Epithelial cell of esophagus (primary cell): ENCODE data around the gene REXO2.

Experiments
- DNase-seq: peaks from one replicate; pipeline ENCODE4 v3.0.0; 2010; ENCODE audit warnings: low read depth
- H3K4me3 ChIP-seq: 2 replicates; pipeline ENCODE4 v1.5.1; 2011; ENCODE audit warnings: mild to moderate bottlenecking, low read length, control low read depth
- TF ChIP-seq, protein P1 (sequence below): IDR thresholded peaks from 2 replicates; pipeline ENCODE4 v1.5.1; 2011; ENCODE audit warnings: low read depth, mild to moderate bottlenecking, low read length, control low read depth, inconsistent platforms; ENCODE audit not compliant: insufficient read depth; ENCODE audit errors: missing control alignments

Gene REXO2

DNA sequence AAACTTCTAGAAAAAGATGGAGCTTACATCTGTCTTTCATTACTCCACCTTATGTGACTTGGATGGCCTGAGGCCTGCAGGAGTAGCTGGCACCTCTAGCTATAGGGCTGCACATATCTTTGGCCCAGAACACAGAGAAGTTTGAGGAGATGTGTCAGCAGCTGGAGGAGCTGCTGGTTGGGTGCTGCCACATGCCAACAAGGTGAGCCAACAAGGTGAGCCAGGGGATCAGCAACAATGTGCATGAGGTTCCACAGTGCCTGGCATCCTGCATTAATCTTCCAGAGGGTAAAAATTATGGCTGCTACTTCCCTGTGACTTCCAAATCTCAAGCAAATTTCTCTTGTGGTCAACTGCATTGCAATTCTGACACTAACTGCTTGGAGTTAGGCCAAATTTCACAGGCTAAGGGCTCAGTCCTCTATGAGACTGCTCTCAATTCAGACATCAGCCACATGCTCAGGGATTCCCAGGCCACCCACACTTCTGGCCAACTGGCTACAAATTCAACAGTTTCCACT is 22.8 kb upstream of the REXO2 start:
- TF ChIP-seq, protein P1, sequence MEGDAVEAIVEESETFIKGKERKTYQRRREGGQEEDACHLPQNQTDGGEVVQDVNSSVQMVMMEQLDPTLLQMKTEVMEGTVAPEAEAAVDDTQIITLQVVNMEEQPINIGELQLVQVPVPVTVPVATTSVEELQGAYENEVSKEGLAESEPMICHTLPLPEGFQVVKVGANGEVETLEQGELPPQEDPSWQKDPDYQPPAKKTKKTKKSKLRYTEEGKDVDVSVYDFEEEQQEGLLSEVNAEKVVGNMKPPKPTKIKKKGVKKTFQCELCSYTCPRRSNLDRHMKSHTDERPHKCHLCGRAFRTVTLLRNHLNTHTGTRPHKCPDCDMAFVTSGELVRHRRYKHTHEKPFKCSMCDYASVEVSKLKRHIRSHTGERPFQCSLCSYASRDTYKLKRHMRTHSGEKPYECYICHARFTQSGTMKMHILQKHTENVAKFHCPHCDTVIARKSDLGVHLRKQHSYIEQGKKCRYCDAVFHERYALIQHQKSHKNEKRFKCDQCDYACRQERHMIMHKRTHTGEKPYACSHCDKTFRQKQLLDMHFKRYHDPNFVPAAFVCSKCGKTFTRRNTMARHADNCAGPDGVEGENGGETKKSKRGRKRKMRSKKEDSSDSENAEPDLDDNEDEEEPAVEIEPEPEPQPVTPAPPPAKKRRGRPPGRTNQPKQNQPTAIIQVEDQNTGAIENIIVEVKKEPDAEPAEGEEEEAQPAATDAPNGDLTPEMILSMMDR, result no peak
- DNase-seq, result peak; percentile 93
- no peak overlapping the region for H3K4me3 ChIP-seq

DNA sequence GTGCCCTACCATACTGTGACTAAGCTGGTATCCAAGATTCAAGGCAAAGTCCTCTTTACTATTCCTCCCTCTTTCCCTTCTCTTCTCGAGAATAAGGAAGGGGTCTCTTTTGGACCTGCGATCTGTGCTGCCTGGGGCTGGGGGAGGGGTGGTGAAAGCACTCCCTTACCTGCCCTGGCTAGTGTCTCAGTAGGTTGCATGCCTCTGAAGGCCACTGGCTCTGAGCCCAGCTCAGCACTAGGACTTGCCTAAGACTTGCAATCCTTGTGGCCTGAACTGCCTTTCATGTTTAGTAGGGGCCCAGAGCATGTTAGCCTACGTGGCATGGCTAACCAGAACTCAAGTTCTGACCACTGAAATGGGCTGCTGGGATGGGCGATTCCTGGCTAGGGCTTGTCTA is 13.0 kb upstream of the REXO2 start:
- TF ChIP-seq, protein P1, result no peak
- no peak overlapping the region for H3K4me3 ChIP-seq

DNA sequence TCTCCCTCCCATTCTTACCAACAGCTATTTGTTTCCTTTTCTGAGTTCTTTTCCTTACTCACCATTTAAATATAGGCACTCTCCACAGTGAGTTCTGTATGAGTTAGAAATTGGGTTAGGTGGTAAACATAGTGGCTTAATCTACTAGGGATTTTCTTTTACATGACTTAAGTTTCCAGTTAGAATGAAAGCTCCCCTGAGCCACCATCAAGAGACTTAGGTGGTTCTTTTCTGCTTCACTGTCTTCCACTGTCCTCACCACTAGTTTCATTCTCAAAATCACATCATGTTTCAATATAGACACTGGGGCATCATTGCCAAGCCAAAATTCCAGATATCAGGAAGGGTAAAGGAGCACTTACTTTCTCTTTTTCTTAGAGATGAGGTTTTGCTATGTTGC is 9.0 kb upstream of the REXO2 start:
- no peak for DNase-seq
- TF ChIP-seq, protein P1, result no peak
- no peak overlapping the region for H3K4me3 ChIP-seq

More for the DNA sequence above, 13.0 kb upstream of the REXO2 start:
- peak; percentile 36 for DNase-seq

GRCh38 chr11:114432893-114433292 is 6.4 kb upstream of the REXO2 start:
- DNase-seq, result no peak
- no peak overlapping the region for H3K4me3 ChIP-seq
- TF ChIP-seq, protein P1, result no peak

GRCh38 chr11:114433376-114433775 is 5.9 kb upstream of the REXO2 start:
- H3K4me3 ChIP-seq, result no peak overlapping the region
- TF ChIP-seq, protein P1, result no peak
- DNase-seq, result no peak

- peak; percentile 80 for DNase-seq
- TF ChIP-seq, protein P1, result no peak
- no peak overlapping the region for H3K4me3 ChIP-seq
These were observed 964 bp upstream of the REXO2 start for GRCh38 chr11:114438303-114438702.

DNA sequence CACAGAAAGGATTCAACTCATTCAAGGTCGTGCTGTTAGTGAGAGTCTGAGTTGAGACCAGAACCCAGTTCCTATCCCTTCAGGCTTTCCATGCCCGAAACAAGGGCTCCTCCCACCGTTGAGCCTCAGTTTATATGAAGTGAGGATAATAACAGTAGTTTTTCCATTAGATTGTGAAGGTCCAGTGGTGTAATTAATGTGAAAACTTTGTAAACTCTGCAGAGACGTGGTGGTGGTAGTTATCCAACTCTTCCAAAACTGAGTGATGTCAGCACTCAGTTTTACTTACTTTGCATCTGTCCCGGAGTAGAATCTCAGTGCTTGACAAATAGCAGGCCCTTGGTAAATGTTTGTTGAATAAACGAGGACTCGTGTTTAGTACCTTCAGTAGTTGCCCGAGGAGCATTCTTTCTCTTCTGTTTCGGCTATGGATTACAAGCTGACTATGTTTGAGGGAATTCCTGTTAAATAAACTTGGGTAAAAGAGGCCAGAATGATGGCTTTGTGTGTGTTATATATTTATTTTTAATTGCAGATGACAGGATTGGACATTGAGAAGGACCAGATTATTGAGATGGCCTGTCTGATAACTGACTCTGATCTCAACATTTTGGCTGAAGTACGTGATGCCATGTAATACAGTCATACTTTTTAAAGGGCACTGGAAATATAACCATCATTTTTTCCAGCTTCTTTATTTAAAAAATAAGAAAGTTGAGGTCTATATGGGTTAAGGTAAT is 1.0 kb downstream of the REXO2 start:
- H3K4me3 ChIP-seq, result peak overlapping the region; percentile 94
- no peak for DNase-seq
- TF ChIP-seq, protein P1, result no peak
